Measurements from ENCODE around the gene USP37. TPM values are rescaled to one million over a fixed set of nuclear protein-coding genes. Genes with fewer than 3 reads are reported as not detected.

The USP37 gene
- total RNA-seq, 1 experiment from 2014 or later: 19.2 TPM

- Histone ChIP-seq H3K4me1 (replicated peaks) (no peaks in the 10 kb centered on the region), H3K4me3 (no peak overlapping the region), H3K36me3 (no peaks in the 10 kb centered on the region), H3K9me3 (replicated peaks) (no peaks in the 10 kb centered on the region), H3K27ac (no peak overlapping the region), H3K27me3 (replicated peaks) (no peaks in the 10 kb centered on the region)
- no peak for DNase-seq (ENCODE audit: low read depth in 1 of 2, low spot score in 2 of 2)
Observed at GRCh38 chr2:218425531-218425930, 142.6 kb downstream of the USP37 start.

- no peak for DNase-seq (ENCODE audit: low read depth in 1 of 2, low spot score in 2 of 2)
- Histone ChIP-seq H3K9me3 (replicated peaks) (no peaks in the 10 kb centered on the region), H3K27ac (no peak overlapping the region), H3K4me3 (no peak overlapping the region), H3K27me3 (replicated peaks) (no peaks in the 10 kb centered on the region), H3K4me1 (replicated peaks) (no peaks in the 10 kb centered on the region), H3K36me3 (no peaks in the 10 kb centered on the region)
Observed at GRCh38 chr2:218423584-218423983, 144.6 kb downstream of the USP37 start.

GRCh38 chr2:218422403-218423086 lies 145.6 kb downstream of the USP37 start:
- Histone ChIP-seq H3K27ac (no peak overlapping the region), H3K9me3 (replicated peaks) (no peaks in the 10 kb centered on the region)

GRCh38 chr2:218421027-218421426 lies 147.1 kb downstream of the USP37 start:
- Histone ChIP-seq H3K36me3 (no peaks in the 10 kb centered on the region), H3K27ac (no peak overlapping the region), H3K4me1 (replicated peaks) (no peaks in the 10 kb centered on the region), H3K4me3 (no peak overlapping the region), H3K27me3 (replicated peaks) (no peaks in the 10 kb centered on the region), H3K9me3 (replicated peaks) (no peaks in the 10 kb centered on the region)
- no peak for DNase-seq (ENCODE audit: low read depth in 1 of 2, low spot score in 2 of 2)

More at GRCh38 chr2:218422403-218423086, 145.6 kb downstream of the USP37 start:
- Histone ChIP-seq H3K4me1 (replicated peaks) (no peaks in the 10 kb centered on the region), H3K4me3 (no peak overlapping the region), H3K27me3 (replicated peaks) (no peaks in the 10 kb centered on the region), H3K36me3 (no peaks in the 10 kb centered on the region)
- no peak for DNase-seq (ENCODE audit: low read depth in 1 of 2, low spot score in 2 of 2)

- H3K36me3 ChIP-seq: no peaks in the 10 kb centered on the region
- DNase-seq (ENCODE audit: low read depth in 1 of 2, low spot score in 2 of 2): no peak
- no peak overlapping the region for H3K27ac ChIP-seq
- H3K4me1 ChIP-seq (replicated peaks): no peaks in the 10 kb centered on the region
- no peaks in the 10 kb centered on the region for H3K27me3 ChIP-seq (replicated peaks)
- H3K4me3 ChIP-seq: no peak overlapping the region
- H3K9me3 ChIP-seq (replicated peaks): no peaks in the 10 kb centered on the region
Observed at GRCh38 chr2:218419630-218420216, 148.4 kb downstream of the USP37 start.

GRCh38 chr2:218418717-218419458 lies 149.3 kb downstream of the USP37 start, which contains the start of gene VIL1:
VIL1 (plus strand) TSS chr2:218419123; CDS start chr2:218423779, 4,656 bp downstream.
- no peak for DNase-seq (ENCODE audit: low read depth in 1 of 2, low spot score in 2 of 2)
- no peaks in the 10 kb centered on the region for H3K27me3 ChIP-seq (replicated peaks)
- no peaks in the 10 kb centered on the region for H3K36me3 ChIP-seq
- H3K4me3 ChIP-seq: no peak within 1 kb of the TSS
- H3K9me3 ChIP-seq (replicated peaks): no peaks in the 10 kb centered on the region
- H3K4me1 ChIP-seq (replicated peaks): no peaks in the 10 kb centered on the region
- H3K27ac ChIP-seq: no peak within 1 kb of the TSS

GRCh38 chr2:218418321-218418716 lies 149.8 kb downstream of the USP37 start:
- no peak overlapping the region for H3K4me3 ChIP-seq
- no peaks in the 10 kb centered on the region for H3K9me3 ChIP-seq (replicated peaks)
- no peaks in the 10 kb centered on the region for H3K36me3 ChIP-seq
- no peaks in the 10 kb centered on the region for H3K27me3 ChIP-seq (replicated peaks)
- DNase-seq (ENCODE audit: low read depth in 1 of 2, low spot score in 2 of 2): no peak
- H3K4me1 ChIP-seq (replicated peaks): no peaks in the 10 kb centered on the region
- H3K27ac ChIP-seq: no peak overlapping the region

- no peaks in the 10 kb centered on the region for H3K9me3 ChIP-seq (replicated peaks)
- H3K4me3 ChIP-seq: no peak overlapping the region
- DNase-seq (ENCODE audit: low read depth in 1 of 2, low spot score in 2 of 2): no peak
- H3K27me3 ChIP-seq (replicated peaks): no peaks in the 10 kb centered on the region
- H3K36me3 ChIP-seq: peaks cover 29% of the 10 kb centered on the region
- H3K4me1 ChIP-seq (replicated peaks): peaks cover 20% of the 10 kb centered on the region
- H3K27ac ChIP-seq: no peak overlapping the region
Observed at GRCh38 chr2:218407717-218408116, 160.4 kb downstream of the USP37 start.

GRCh38 chr2:218406949-218407618 lies 161.1 kb downstream of the USP37 start:
- H3K4me1 ChIP-seq (replicated peaks): peaks cover 20% of the 10 kb centered on the region
- H3K4me3 ChIP-seq: peak overlapping the region; percentile 29
- H3K27ac ChIP-seq: peak overlapping the region; percentile 38
- H3K9me3 ChIP-seq (replicated peaks): no peaks in the 10 kb centered on the region
- DNase-seq (ENCODE audit: low read depth in 1 of 2, low spot score in 2 of 2): no peak
- peaks cover 35% of the 10 kb centered on the region for H3K36me3 ChIP-seq
- H3K27me3 ChIP-seq (replicated peaks): no peaks in the 10 kb centered on the region

GRCh38 chr2:218406209-218406948 lies 161.8 kb downstream of the USP37 start:
- Histone ChIP-seq H3K27me3 (replicated peaks) (no peaks in the 10 kb centered on the region), H3K4me1 (replicated peaks) (peaks cover 21% of the 10 kb centered on the region), H3K27ac (peak overlapping the region; percentile 38), H3K36me3 (peaks cover 42% of the 10 kb centered on the region), H3K4me3 (peak overlapping the region; percentile 29), H3K9me3 (replicated peaks) (no peaks in the 10 kb centered on the region)
- peak; percentile 89 to 98 for DNase-seq (ENCODE audit: low read depth in 1 of 2, low spot score in 2 of 2)

- H3K4me3 ChIP-seq: peak overlapping the region; percentile 22; the same call in 1 of the 2 replicates
- peaks cover 46% of the 10 kb centered on the region for H3K36me3 ChIP-seq
- no peaks in the 10 kb centered on the region for H3K27me3 ChIP-seq (replicated peaks)
- no peak for DNase-seq (ENCODE audit: low read depth in 1 of 2, low spot score in 2 of 2)
- peaks cover 25% of the 10 kb centered on the region for H3K4me1 ChIP-seq (replicated peaks)
- no peaks in the 10 kb centered on the region for H3K9me3 ChIP-seq (replicated peaks)
- H3K27ac ChIP-seq: peak overlapping the region; percentile 38; the same call in 1 of the 2 replicates
Observed at GRCh38 chr2:218405746-218406208, 162.4 kb downstream of the USP37 start.

- Histone ChIP-seq H3K27me3 (replicated peaks) (no peaks in the 10 kb centered on the region), H3K36me3 (peaks cover 46% of the 10 kb centered on the region), H3K4me1 (replicated peaks) (peaks cover 25% of the 10 kb centered on the region), H3K9me3 (replicated peaks) (no peaks in the 10 kb centered on the region), H3K4me3 (no peak overlapping the region), H3K27ac (no peak overlapping the region)
- DNase-seq (ENCODE audit: low read depth in 1 of 2, low spot score in 2 of 2): no peak
Observed at GRCh38 chr2:218405086-218405745, 162.9 kb downstream of the USP37 start.

All from SJSA1 (cell line).